Measurements from ENCODE around the gene NRXN3. TPM values are rescaled to one million over a fixed set of nuclear protein-coding genes. Genes with fewer than 3 reads are reported as not detected.
"Not testable (repeated sequence)": the region's sequence is repeated elsewhere in the genome, so short reads cannot be mapped to it uniquely, and the experiment has no call there.

NRXN3 gene
- total RNA-seq, 1 donor from 2014 or later = not detected

DNA sequence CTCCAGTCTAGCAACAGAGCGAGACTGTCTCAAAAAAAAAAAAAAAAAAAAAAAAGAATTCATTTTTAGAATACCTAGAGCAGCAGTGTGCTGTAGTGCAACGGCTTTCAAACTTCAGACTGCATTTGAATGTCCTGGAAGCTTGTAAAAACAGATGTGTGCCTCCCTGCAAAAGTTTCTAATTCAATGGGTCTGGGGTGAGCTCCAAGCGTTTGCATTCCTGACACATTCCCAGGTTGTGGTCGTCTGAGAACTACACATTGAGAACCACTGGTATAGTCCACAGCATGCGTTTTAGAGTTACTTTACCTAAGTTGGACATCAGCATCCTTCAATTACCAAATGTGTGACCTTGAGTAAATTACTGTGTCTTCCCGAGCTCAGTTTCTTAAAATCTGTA lies 816.8 kb downstream of the NRXN3 start:
- no peak for DNase-seq (ENCODE audit: low read depth in 2 of 2)

DNA sequence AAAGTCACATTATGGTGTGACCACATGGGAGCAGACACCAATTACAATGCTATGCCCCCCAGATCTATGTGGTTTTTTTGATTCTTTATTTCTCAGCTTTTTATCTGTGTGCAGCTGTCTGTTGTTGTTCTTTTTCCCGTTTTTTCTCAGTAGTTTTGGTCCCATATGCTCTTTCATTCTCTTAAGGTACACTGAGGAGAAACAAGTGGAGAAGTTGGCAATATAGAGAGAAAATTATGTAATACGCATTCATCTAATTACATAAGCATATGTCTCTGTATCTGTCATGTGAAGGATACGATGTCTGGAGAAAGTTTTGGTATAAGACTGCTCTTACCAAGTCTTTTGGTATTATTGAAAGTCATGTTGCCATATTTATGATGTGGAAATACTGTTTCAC lies 819.0 kb downstream of the NRXN3 start:
- no peak for DNase-seq (ENCODE audit: low read depth in 2 of 2)

DNA sequence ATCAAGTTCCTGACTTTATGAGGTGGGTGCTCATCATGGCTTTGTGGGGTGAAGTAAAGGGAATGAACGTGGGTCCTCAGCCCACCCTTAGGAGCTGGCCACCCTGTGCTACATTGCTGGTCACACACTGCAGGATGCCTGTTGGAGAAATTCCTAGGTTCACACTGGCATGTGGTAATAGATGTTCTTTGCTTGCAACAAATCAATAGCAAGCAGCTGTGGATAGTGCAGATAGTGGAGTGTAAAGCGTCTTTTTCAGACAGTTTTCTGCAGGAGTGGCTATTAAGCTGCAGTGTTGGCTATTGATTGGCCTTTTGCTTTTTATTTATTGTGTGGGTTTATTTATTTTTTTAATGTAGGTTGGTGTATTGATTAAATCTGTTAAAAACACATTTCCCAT lies 822.7 kb downstream of the NRXN3 start:
- DNase-seq (ENCODE audit: low read depth in 2 of 2) = no peak

DNA sequence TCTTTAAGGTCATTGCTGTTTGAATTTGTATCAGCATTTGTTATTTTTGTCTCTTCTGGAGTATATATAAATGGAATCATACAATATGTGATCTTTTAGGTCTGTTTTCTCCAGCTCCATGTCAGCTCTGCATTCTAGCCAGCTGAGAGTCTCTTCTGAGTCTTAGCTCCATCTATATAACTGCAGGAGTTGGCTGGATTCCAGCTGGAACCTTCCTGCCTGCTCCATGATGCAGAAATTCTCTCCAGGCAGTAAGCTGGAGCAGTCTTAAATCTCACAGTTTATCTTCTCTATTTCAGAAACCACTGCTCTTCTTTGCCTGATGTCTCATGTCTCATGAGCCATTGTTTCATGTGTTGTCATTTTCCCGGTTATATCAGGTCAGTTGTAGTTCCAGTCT lies 827.6 kb downstream of the NRXN3 start:
- peak; percentile 11 to 44 for DNase-seq (ENCODE audit: low read depth in 2 of 2)

DNA sequence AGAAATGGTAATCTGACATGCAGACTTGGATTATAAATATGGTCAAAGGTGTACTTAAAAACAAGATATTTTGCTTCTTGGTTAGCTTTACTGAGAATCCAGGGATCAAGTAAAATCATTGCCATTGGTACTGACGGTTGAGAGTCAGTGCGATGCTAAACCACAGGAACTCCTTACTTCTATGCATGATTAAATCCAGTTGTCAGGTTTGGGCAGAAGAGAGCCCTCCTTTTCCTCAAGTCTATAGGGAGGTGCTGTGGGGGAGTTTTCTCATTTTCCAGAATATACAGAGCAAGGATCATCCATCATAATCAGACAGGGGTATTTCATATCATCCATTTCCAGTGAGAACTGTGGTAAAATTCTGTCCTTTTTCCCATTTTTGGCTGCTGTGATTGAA lies 839.1 kb downstream of the NRXN3 start:
- DNase-seq (ENCODE audit: low read depth in 2 of 2) = no peak

GRCh38 chr14:79011091-79011919 lies 841.1 kb downstream of the NRXN3 start:
- peak; percentile 65 to 83 for DNase-seq (ENCODE audit: low read depth in 2 of 2)

GRCh38 chr14:79011920-79012204 lies 841.7 kb downstream of the NRXN3 start:
- no peak for DNase-seq (ENCODE audit: low read depth in 2 of 2)

- peak; percentile 42 to 63 for DNase-seq (ENCODE audit: low read depth in 2 of 2)
These were observed 846.8 kb downstream of the NRXN3 start for GRCh38 chr14:79016828-79017505.

GRCh38 chr14:79017561-79017960 lies 847.4 kb downstream of the NRXN3 start:
- DNase-seq (ENCODE audit: low read depth in 2 of 2) = no peak

- DNase-seq (ENCODE audit: low read depth in 2 of 2) = peak in 1 of 2 donors; percentile 34
These were observed 848.7 kb downstream of the NRXN3 start for GRCh38 chr14:79018836-79019235.

GRCh38 chr14:79019898-79020297 lies 849.7 kb downstream of the NRXN3 start:
- DNase-seq (ENCODE audit: low read depth in 2 of 2) = not testable (repeated sequence)

- DNase-seq (ENCODE audit: low read depth in 2 of 2) = no peak
These were observed 851.6 kb downstream of the NRXN3 start for GRCh38 chr14:79021766-79022165.

- no peak for DNase-seq (ENCODE audit: low read depth in 2 of 2)
These were observed 857.0 kb downstream of the NRXN3 start for GRCh38 chr14:79027138-79027537.

- peak in 1 of 2 donors; percentile 8 for DNase-seq (ENCODE audit: low read depth in 2 of 2)
These were observed 858.1 kb downstream of the NRXN3 start for GRCh38 chr14:79028281-79028680.

- DNase-seq (ENCODE audit: low read depth in 2 of 2) = no peak
These were observed 866.3 kb downstream of the NRXN3 start for GRCh38 chr14:79036441-79036840.

DNA sequence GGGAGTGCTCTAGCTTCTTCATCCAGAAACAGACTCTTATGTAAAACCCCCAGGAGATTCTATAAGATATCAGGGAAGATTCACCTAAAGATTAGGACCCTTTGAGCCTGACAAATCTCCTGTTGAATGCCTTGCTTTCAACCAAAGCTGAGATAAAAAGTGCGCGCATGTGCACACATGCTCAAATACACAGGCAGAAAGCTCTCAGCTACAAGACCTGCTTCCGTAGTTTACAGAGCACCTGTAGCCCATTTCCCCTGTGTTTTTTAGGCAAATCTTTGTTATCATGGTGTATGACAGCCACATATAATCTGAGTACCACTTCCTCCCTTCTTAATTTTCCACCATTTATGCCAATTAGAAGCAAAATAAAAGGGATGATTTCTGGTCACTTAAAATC lies 866.9 kb downstream of the NRXN3 start:
- no peak for DNase-seq (ENCODE audit: low read depth in 2 of 2)

GRCh38 chr14:79037593-79037992 lies 867.4 kb downstream of the NRXN3 start:
- DNase-seq (ENCODE audit: low read depth in 2 of 2) = no peak

DNA sequence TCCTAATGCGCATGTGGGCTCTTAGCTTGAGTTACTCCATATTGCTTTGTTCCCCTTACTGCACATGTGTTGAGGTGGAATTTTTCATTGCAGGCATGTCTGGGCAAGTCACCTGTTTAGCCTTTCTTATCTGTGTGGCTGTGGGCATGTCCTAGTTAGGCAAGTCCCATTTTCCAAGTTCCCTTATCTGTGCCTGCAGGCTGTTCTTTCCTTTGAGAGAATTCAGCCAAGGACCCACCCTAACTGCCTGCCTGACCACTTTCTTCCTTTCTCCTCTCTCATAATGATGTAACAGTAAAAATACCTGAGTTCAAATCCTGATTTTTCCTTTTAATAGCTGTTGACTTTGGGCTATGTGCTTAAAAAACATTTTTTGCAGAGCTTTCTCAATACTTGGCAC lies 870.6 kb downstream of the NRXN3 start:
- no peak for DNase-seq (ENCODE audit: low read depth in 2 of 2)

GRCh38 chr14:79043194-79043889 lies 873.2 kb downstream of the NRXN3 start:
- DNase-seq (ENCODE audit: low read depth in 2 of 2) = no peak

DNA sequence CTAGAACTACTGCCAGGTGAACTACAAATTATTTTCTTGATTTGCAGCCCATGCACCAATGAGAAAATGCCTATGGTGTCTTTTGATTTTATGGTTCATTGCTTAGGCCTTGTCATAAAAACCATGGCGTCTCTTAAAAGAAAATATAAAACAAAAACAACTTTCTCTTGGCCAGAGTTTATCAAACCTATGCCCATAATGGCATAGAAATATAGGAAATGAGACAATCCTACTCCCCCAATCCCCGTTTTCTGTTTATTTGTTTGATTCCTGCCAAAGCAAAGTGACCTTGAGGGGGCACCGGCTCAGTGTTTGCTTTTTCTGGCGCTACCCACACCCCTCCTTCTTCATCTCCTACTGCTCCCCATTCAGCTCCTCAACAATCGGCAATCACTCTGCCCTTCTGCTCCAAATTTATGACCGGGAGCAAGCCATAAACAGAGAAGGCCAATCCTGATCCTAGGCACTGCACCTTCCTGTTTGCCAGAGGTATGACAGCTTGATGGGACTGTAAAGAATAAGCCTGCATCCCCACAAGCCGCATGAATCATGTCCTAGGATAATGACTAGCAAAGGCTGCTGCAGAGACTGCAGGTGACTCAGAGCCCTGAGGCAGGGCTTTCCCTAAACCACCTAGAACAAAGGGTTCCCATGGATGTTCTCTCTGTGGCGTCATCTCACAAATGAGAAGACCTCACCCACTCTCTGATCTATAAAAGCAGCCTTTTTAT lies 874.9 kb downstream of the NRXN3 start:
- DNase-seq (ENCODE audit: low read depth in 2 of 2) = peak; percentile 67 to 88

DNA sequence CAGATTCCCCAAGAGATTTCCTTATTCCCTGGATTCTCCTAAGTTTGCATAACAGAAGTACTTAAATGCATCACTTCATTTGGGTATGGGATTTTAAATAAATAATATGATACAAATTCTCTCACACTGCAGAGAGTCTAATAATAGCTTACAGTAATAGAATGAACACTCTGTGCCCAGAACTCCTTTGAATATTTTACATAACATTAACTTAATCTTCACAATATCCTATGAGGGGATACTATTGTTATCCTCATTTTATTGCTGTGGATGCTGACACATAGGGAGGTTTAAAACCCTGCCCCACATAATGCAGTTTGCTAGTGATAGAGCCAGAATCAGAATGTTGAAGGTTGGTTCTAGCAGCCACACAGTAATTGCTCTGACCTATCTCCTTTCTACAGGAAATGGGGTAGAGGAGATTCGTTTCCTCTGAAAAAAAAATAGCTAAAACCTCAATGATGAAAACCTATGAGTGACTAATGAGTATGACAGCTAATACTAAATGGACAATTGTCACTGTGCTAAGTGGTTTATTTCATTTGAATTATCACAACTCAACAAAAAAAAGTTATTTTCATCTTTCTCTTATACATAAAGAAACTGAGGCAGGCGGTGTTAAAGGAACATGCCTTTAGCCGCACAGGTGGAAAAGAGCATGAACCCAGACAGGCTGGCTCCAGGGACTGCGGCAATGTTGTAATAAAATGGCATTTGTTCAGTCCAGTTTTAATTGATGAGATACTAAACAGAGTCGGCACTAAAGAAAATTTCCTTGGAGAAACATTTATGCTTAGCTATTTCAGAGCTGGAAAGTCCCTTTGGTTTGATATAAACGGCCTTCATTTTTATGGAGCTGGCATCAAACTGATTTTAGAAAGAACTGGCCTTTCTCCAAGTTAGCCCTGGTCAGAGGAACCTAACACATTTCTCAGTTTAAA lies 880.9 kb downstream of the NRXN3 start:
- DNase-seq (ENCODE audit: low read depth in 2 of 2) = peak; percentile 22 to 24

Data from lung microvascular endothelial cell (primary cell).